ENCODE results near the gene SGMS1.

DNA sequence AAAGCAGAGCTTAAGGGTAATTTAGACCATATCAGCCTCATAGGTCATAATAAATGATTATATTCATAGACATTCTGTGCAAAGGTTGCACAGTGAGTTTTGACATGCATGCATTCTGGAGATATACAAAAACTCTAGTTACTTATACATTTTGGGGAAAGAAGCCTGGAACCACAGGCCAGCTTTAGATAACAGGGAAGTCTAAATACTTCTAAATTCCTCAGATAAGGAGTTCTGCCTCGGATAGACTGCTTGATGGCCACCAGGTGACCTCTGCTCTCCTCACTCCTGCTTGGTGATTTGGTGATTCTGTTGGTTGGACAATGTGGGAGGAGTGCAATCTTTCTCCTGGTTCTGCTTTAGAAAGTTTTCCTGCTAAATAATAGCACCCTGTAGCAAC lies 77.9 kb downstream of the SGMS1 start:
- TF ChIP-seq, protein P1, sequence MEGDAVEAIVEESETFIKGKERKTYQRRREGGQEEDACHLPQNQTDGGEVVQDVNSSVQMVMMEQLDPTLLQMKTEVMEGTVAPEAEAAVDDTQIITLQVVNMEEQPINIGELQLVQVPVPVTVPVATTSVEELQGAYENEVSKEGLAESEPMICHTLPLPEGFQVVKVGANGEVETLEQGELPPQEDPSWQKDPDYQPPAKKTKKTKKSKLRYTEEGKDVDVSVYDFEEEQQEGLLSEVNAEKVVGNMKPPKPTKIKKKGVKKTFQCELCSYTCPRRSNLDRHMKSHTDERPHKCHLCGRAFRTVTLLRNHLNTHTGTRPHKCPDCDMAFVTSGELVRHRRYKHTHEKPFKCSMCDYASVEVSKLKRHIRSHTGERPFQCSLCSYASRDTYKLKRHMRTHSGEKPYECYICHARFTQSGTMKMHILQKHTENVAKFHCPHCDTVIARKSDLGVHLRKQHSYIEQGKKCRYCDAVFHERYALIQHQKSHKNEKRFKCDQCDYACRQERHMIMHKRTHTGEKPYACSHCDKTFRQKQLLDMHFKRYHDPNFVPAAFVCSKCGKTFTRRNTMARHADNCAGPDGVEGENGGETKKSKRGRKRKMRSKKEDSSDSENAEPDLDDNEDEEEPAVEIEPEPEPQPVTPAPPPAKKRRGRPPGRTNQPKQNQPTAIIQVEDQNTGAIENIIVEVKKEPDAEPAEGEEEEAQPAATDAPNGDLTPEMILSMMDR (IDR thresholded peaks at IDR 0.05; ENCODE audit: insufficient read depth, low read depth, low read length) = no peak
- no peak for TF ChIP-seq EZH2 (IDR thresholded peaks at IDR 0.05; ENCODE audit: insufficient read depth, low read length)
